SJSA1 (cell line): ENCODE results near the gene THRAP3. TPM values are rescaled to one million over a fixed set of nuclear protein-coding genes. Genes with fewer than 3 reads are reported as not detected.

ENCODE experiments used
- DNase-seq, 2 experiments: peaks; one replicate each; pipeline ENCODE4 v3.0.0-alpha.2; 2015 to 2020; ENCODE audit warnings: low spot score in 2 of 2, low read depth in 1 of 2
- H3K27ac ChIP-seq: fragments of 250-450 bp; sonication (Bioruptor Pico); 2 replicates; pipeline ENCODE4 v1.5.1; 2020; ENCODE audit warnings: mild to moderate bottlenecking, moderate library complexity
- H3K27me3 ChIP-seq: fragments of 250-450 bp; sonication (Bioruptor Pico); replicated peaks from 2 replicates; pipeline ENCODE4 v1.5.1; 2020; ENCODE audit warnings: mild to moderate bottlenecking, moderate library complexity
- H3K36me3 ChIP-seq: fragments of 250-450 bp; sonication (Bioruptor Pico); 2 replicates; pipeline ENCODE4 v1.5.1; 2020; ENCODE audit warnings: mild to moderate bottlenecking
- H3K4me1 ChIP-seq: fragments of 250-450 bp; sonication (Bioruptor Pico); replicated peaks from 2 replicates; pipeline ENCODE4 v1.6.1; 2021; ENCODE audit warnings: mild to moderate bottlenecking
- H3K4me3 ChIP-seq: fragments of 250-450 bp; sonication (Bioruptor Pico); 2 replicates; pipeline ENCODE4 v1.5.1; 2020; ENCODE audit warnings: mild to moderate bottlenecking
- H3K9me3 ChIP-seq: fragments of 250-450 bp; sonication (Bioruptor Pico); replicated peaks from 2 replicates; pipeline ENCODE4 v1.5.1; 2020; ENCODE audit warnings: mild to moderate bottlenecking
- total RNA-seq: library from RNA; depleted of rRNA; stranded (reverse); fragments of >200 nt; shearing (Covaris generic); gene quantifications from 2 replicates; pipeline ENCODE4 v1.2.3, GENCODE V29; 2014

THRAP3 gene
- total RNA-seq, 1 experiment from 2014 or later, result 66.1 TPM

GRCh38 chr1:36343651-36344394 is 119.6 kb downstream of the THRAP3 start:
- Histone ChIP-seq H3K4me3 (no peak overlapping the region), H3K27ac (peak overlapping the region; percentile 67; the same call in 1 of the 2 replicates), H3K9me3 (no peaks in the 10 kb centered on the region), H3K27me3 (no peaks in the 10 kb centered on the region), H3K4me1 (peaks cover 22% of the 10 kb centered on the region), H3K36me3 (peaks cover 84% of the 10 kb centered on the region)
- DNase-seq, result no peak

DNA sequence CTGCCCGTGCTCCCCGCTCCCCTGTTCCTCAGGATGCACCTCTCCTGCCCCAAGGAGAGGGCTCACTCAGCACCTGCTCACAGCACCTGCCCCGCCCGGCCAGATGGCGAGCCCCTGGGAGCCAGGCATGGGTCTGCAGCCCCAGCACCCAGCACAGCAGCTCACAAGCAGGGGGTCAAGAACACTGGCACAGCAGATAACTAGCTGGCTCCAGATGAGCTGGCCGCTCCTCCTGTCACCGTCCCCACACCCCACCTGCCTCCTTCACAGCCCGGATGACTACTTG is 120.1 kb downstream of the THRAP3 start:
- H3K27me3 ChIP-seq, result no peaks in the 10 kb centered on the region
- H3K4me1 ChIP-seq, result peaks cover 27% of the 10 kb centered on the region
- H3K27ac ChIP-seq, result no peak overlapping the region
- H3K36me3 ChIP-seq, result peaks cover 89% of the 10 kb centered on the region
- no peak for DNase-seq
- no peak overlapping the region for H3K4me3 ChIP-seq
- no peaks in the 10 kb centered on the region for H3K9me3 ChIP-seq

DNA sequence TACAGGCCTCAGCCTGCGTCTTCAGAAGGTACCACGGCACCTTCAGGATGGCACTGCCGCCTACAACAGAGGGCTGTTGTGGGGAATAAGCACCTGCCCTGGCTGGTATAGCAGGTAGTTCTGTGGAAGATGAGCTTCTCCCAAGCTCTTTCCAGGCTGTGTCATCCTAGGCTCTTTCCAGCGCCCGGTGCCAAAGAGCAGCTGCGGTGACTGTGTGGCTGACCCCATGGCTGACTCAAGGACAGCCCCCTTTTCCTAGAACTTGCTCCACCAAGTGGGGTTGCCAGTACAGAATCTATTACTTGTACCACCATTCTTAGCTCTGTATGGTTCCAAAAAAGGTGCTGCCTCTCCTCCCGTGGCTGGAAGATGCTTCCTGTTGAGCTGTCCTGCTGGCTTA is 121.1 kb downstream of the THRAP3 start:
- Histone ChIP-seq H3K4me3 (no peak overlapping the region), H3K27ac (no peak overlapping the region), H3K27me3 (no peaks in the 10 kb centered on the region), H3K9me3 (no peaks in the 10 kb centered on the region), H3K4me1 (peaks cover 37% of the 10 kb centered on the region), H3K36me3 (peaks cover 84% of the 10 kb centered on the region)
- DNase-seq, result no peak

DNA sequence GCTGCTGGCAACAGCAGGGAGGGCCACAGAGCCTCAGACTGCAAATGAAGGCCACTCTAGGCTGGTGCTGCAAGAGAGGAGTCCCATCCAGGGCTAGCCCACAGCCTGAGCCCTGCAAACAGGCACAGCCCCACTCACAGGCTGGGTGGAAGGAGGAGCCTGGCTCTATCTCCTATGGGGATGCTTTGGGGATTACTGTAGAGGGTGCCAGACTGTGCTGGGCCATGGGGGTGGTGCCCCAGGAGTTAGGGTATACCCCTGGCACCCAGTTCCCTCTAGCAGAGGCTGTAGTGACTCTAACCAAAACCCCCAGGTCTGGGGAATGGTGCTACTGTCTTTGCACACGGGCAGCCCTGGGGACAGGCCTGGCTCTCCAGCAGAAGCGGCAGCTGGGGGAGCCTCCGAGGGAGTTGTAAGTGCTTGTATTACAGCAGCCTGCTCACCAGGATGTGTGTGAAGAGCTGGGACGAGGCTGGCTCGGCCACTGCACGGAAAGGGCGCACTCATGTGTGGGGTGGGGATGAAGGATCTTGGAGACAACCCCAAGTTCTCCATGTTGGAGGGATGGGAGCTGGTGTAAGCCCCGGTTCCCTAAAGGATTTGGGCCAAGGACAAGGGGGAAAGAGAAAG is 122.6 kb downstream of the THRAP3 start:
- Histone ChIP-seq H3K27me3 (no peaks in the 10 kb centered on the region), H3K27ac (no peak overlapping the region), H3K4me3 (no peak overlapping the region), H3K9me3 (no peaks in the 10 kb centered on the region), H3K4me1 (peaks cover 52% of the 10 kb centered on the region), H3K36me3 (peaks cover 73% of the 10 kb centered on the region)
- DNase-seq, result no peak

- peaks cover 76% of the 10 kb centered on the region for H3K36me3 ChIP-seq
These were observed 125.0 kb downstream of the THRAP3 start for GRCh38 chr1:36349241-36349671.

GRCh38 chr1:36349839-36350238 is 125.6 kb downstream of the THRAP3 start:
- Histone ChIP-seq H3K9me3 (no peaks in the 10 kb centered on the region), H3K4me3 (no peak overlapping the region), H3K27me3 (no peaks in the 10 kb centered on the region), H3K4me1 (peaks cover 50% of the 10 kb centered on the region), H3K27ac (peak overlapping the region; percentile 99), H3K36me3 (peaks cover 76% of the 10 kb centered on the region)
- DNase-seq, result peak in 1 of 2 experiments; percentile 43

More at GRCh38 chr1:36349241-36349671, 125.0 kb downstream of the THRAP3 start:
- Histone ChIP-seq H3K4me3 (no peak overlapping the region), H3K27me3 (no peaks in the 10 kb centered on the region), H3K27ac (peak overlapping the region; percentile 99), H3K9me3 (no peaks in the 10 kb centered on the region), H3K4me1 (peaks cover 51% of the 10 kb centered on the region)
- peak; percentile 49 to 65 for DNase-seq

GRCh38 chr1:36350659-36351226 is 126.5 kb downstream of the THRAP3 start:
- H3K4me1 ChIP-seq, result peaks cover 50% of the 10 kb centered on the region
- no peak overlapping the region for H3K4me3 ChIP-seq
- H3K27ac ChIP-seq, result peak overlapping the region; percentile 99
- H3K27me3 ChIP-seq, result no peaks in the 10 kb centered on the region
- no peaks in the 10 kb centered on the region for H3K9me3 ChIP-seq
- DNase-seq, result peak; percentile 96 to 98
- H3K36me3 ChIP-seq, result peaks cover 76% of the 10 kb centered on the region

DNA sequence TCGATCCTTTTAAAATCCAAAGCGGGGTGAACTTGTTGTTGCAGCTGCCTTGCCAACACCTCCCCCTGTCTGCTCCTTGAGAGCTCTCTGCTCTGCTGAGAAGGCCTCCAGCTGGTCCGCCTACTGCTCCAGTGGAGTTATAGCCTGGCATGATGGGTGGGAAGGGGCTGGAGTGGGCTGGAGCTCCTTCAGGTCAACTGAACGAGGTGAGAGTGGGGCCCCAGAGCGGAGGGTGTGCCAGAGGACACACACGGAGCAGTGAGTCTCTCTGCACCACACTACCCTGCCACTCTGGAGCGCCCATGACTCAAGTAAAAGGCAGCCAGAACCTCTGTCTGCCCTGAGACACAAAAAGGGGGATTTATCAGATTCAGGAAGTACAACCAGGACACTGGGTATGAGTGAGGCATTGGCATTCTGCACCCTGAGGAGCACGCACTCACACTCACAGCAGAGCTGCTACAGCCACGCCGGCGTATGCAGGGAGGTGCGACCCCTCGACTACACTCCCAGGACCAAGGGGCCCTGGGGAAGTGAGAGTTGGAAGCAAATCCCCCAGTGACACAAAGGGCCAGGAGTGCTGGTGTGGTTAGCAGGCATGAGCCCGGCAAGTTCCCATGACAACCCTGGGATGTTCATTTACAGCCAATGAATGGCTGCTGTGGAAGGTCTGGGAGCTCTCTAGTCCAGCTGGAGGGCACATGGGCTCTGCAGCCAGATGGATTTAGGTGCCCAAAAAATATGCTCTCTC is 127.2 kb downstream of the THRAP3 start:
- peak; percentile 94 for DNase-seq
- Histone ChIP-seq H3K27me3 (no peaks in the 10 kb centered on the region), H3K4me1 (peaks cover 50% of the 10 kb centered on the region), H3K9me3 (no peaks in the 10 kb centered on the region), H3K4me3 (no peak overlapping the region), H3K36me3 (peaks cover 75% of the 10 kb centered on the region), H3K27ac (peak overlapping the region; percentile 99)

- H3K4me1 ChIP-seq, result peaks cover 50% of the 10 kb centered on the region
- peak overlapping the region; percentile 99 for H3K27ac ChIP-seq
- peak; percentile 79 to 84 for DNase-seq
- peaks cover 74% of the 10 kb centered on the region for H3K36me3 ChIP-seq
- no peak overlapping the region for H3K4me3 ChIP-seq
- no peaks in the 10 kb centered on the region for H3K27me3 ChIP-seq
- H3K9me3 ChIP-seq, result no peaks in the 10 kb centered on the region
These were observed 128.1 kb downstream of the THRAP3 start for GRCh38 chr1:36352125-36352909.

GRCh38 chr1:36352910-36353878 is 129.0 kb downstream of the THRAP3 start:
- Histone ChIP-seq H3K27ac (peak overlapping the region; percentile 99), H3K36me3 (peaks cover 77% of the 10 kb centered on the region), H3K4me1 (peaks cover 50% of the 10 kb centered on the region), H3K4me3 (no peak overlapping the region), H3K9me3 (no peaks in the 10 kb centered on the region), H3K27me3 (no peaks in the 10 kb centered on the region)
- DNase-seq, result peak; percentile 69 to 77

DNA sequence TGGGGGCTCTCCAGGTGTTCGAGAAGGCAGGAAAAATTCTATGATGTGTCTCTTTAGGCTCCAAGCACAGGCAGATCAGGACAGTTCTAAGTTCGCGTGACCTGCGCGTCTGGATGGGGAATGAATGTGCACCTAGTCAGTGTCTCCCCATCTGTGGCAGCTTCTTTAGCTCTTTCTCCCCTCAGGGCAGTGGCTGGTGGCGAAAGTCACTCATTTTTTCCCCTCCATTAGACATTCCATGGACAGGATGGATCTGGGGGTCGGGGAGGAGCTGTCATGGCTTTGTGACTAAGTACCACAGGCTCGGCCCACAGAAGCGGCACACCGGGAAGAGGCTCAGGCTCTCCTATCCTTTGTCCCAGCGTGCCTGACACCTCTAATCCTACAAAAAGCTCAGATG is 130.2 kb downstream of the THRAP3 start:
- peaks cover 43% of the 10 kb centered on the region for H3K4me1 ChIP-seq
- H3K27ac ChIP-seq, result no peak overlapping the region
- no peak for DNase-seq
- H3K4me3 ChIP-seq, result no peak overlapping the region
- H3K9me3 ChIP-seq, result no peaks in the 10 kb centered on the region
- no peaks in the 10 kb centered on the region for H3K27me3 ChIP-seq
- peaks cover 78% of the 10 kb centered on the region for H3K36me3 ChIP-seq
